GM12875 (cell line): ENCODE data around the gene FMN1.
A peak's percentile ranks its signal among the peaks of the same experiment; 100 is the strongest.

Experiments used
- H3K4me3 ChIP-seq: one replicate; pipeline ENCODE4 v1.5.1; 2011; ENCODE audit warnings: low read depth, low read length, control low read depth
- CTCF ChIP-seq: IDR thresholded peaks from 2 replicates; pipeline ENCODE4 v1.5.1; 2011; ENCODE audit warnings: low read depth, mild to moderate bottlenecking, control low read depth, inconsistent platforms, low read length, moderate library complexity, borderline replicate concordance; ENCODE audit not compliant: insufficient read depth

The FMN1 gene

GRCh38 chr15:33234020-33234461, 39.5 kb upstream of the FMN1 start:
- TF ChIP-seq CTCF, result peak; percentile 30; the same call in 1 of the 2 replicates
- no peak overlapping the region for H3K4me3 ChIP-seq

- peak; percentile 30; the same call in 1 of the 2 replicates for TF ChIP-seq CTCF
- H3K4me3 ChIP-seq, result no peak overlapping the region
These were observed 32.2 kb upstream of the FMN1 start for GRCh38 chr15:33226559-33227181.

- no peak overlapping the region for H3K4me3 ChIP-seq
- TF ChIP-seq CTCF, result no peak
These were observed 23.6 kb upstream of the FMN1 start for GRCh38 chr15:33218071-33218491.

- TF ChIP-seq CTCF, result peak; percentile 60; the same call in 1 of the 2 replicates
These were observed 21.7 kb upstream of the FMN1 start for GRCh38 chr15:33215941-33216872.

GRCh38 chr15:33211176-33211808, 16.8 kb upstream of the FMN1 start:
- no peak overlapping the region for H3K4me3 ChIP-seq
- TF ChIP-seq CTCF, result no peak

More at GRCh38 chr15:33215941-33216872, 21.7 kb upstream of the FMN1 start:
- H3K4me3 ChIP-seq, result no peak overlapping the region

GRCh38 chr15:33209575-33210481, 15.3 kb upstream of the FMN1 start:
- no peak overlapping the region for H3K4me3 ChIP-seq
- no peak for TF ChIP-seq CTCF
